Mesendoderm (in vitro differentiated cells): Measurements from ENCODE around the gene DFFB.

Experiments used
- DNase-seq: peaks from one replicate; pipeline ENCODE4 v3.0.0; 2013
- H2AK5ac ChIP-seq: 2 replicates; pipeline ENCODE4 v1.6.1; 2013; ENCODE audit warnings: low read length, inconsistent platforms
- H2BK120ac ChIP-seq: 2 replicates; pipeline ENCODE4 v1.6.1; 2013; ENCODE audit warnings: low read depth, mild to moderate bottlenecking, low read length, moderate library complexity, mixed read lengths
- H2BK15ac ChIP-seq: replicated peaks from 2 replicates; pipeline ENCODE4 v1.6.1; 2013; ENCODE audit warnings: low read depth, mild to moderate bottlenecking, moderate library complexity
- H2BK5ac ChIP-seq: 2 replicates; pipeline ENCODE4 v1.6.1; 2013; ENCODE audit warnings: low read length, inconsistent platforms
- H3K18ac ChIP-seq: 2 replicates; pipeline ENCODE4 v1.6.1; 2013; ENCODE audit warnings: mild to moderate bottlenecking, low read length, mixed read lengths
- H3K23ac ChIP-seq: one replicate; pipeline ENCODE4 v1.6.1; 2013; ENCODE audit warnings: low read length
- H3K27ac ChIP-seq: 2 replicates; pipeline ENCODE4 v1.5.1; 2013; ENCODE audit warnings: low read depth, mild to moderate bottlenecking, inconsistent platforms, low read length, moderate library complexity
- H3K27me3 ChIP-seq: 2 replicates; pipeline ENCODE4 v1.6.1; 2013; ENCODE audit warnings: low read length, control low read depth, mild to moderate bottlenecking, inconsistent platforms; ENCODE audit not compliant: insufficient read depth, poor library complexity
- H3K36me3 ChIP-seq: 2 replicates; pipeline ENCODE4 v1.6.1; 2013; ENCODE audit warnings: low read length, inconsistent platforms; ENCODE audit not compliant: control insufficient read depth, insufficient read depth
- H3K4ac ChIP-seq: one replicate; pipeline ENCODE4 v1.6.1; 2013; ENCODE audit warnings: low read depth, mild to moderate bottlenecking, low read length, moderate library complexity
- H3K4me1 ChIP-seq: 2 replicates; pipeline ENCODE4 v1.6.1; 2013; ENCODE audit warnings: low read depth, low read length, inconsistent platforms; ENCODE audit not compliant: control insufficient read depth
- H3K4me2 ChIP-seq: 2 replicates; pipeline ENCODE4 v1.6.1; 2013; ENCODE audit warnings: low read length
- H3K4me3 ChIP-seq: 2 replicates; pipeline ENCODE4 v1.5.1; 2013; ENCODE audit warnings: mild to moderate bottlenecking, low read length
- H3K56ac ChIP-seq: one replicate; pipeline ENCODE4 v1.6.1; 2013; ENCODE audit warnings: low read length
- H3K79me1 ChIP-seq: 2 replicates; pipeline ENCODE4 v1.6.1; 2013; ENCODE audit warnings: low read length, inconsistent platforms
- H3K79me2 ChIP-seq: 2 replicates; pipeline ENCODE4 v1.6.1; 2013; ENCODE audit warnings: mild to moderate bottlenecking, low read length; ENCODE audit not compliant: control insufficient read depth, insufficient read depth
- H3K9ac ChIP-seq: 2 replicates; pipeline ENCODE4 v1.6.1; 2013; ENCODE audit warnings: low read length, inconsistent platforms
- H4K5ac ChIP-seq: one replicate; pipeline ENCODE4 v1.6.1; 2013; ENCODE audit warnings: low read length
- H4K8ac ChIP-seq: one replicate; pipeline ENCODE4 v1.6.1; 2013; ENCODE audit warnings: low read depth, mild to moderate bottlenecking, control low read depth, low read length, moderate library complexity
- WGBS: extraction: QIAGEN DNeasy Blood & Tissue Kit; methylation state at CpG from one replicate; pipeline ENCODE4 v1.1.7; 2013; ENCODE audit warnings: low lambda C conversion rate, missing lambda C conversion rate; ENCODE audit not compliant: insufficient coverage; ENCODE audit errors: extremely low coverage; 5-methylcytosine and 5-hydroxymethylcytosine counted together

DFFB gene

GRCh38 chr1:3879099-3879498, 21.8 kb downstream of the DFFB start:
- H2BK15ac ChIP-seq, result no peak overlapping the region
- no peak overlapping the region for H3K4me3 ChIP-seq
- no peak overlapping the region for H2BK120ac ChIP-seq
- no peak overlapping the region for H3K9ac ChIP-seq
- no peak overlapping the region for H3K56ac ChIP-seq
- no peak overlapping the region for H3K23ac ChIP-seq
- H3K4ac ChIP-seq, result no peak overlapping the region
- H2AK5ac ChIP-seq, result no peak overlapping the region
- no peaks in the 10 kb centered on the region for H3K79me1 ChIP-seq
- no peaks in the 10 kb centered on the region for H3K27me3 ChIP-seq
- H3K27ac ChIP-seq, result no peak overlapping the region
- no peak for DNase-seq
- no peak overlapping the region for H4K8ac ChIP-seq
- no peak overlapping the region for H4K5ac ChIP-seq
- H3K79me2 ChIP-seq, result no peaks in the 10 kb centered on the region
- no peak overlapping the region for H3K18ac ChIP-seq
- no CpG with 5 or more reads among the region's 7 CpGs for WGBS
- H3K4me2 ChIP-seq, result no peak overlapping the region
- H3K36me3 ChIP-seq, result no peaks in the 10 kb centered on the region
- H2BK5ac ChIP-seq, result no peak overlapping the region
- no peaks in the 10 kb centered on the region for H3K4me1 ChIP-seq

GRCh38 chr1:3879787-3880428, 22.6 kb downstream of the DFFB start:
- H3K9ac ChIP-seq, result no peak overlapping the region
- H2BK120ac ChIP-seq, result no peak overlapping the region
- no peak overlapping the region for H3K56ac ChIP-seq
- H3K23ac ChIP-seq, result no peak overlapping the region
- no peak overlapping the region for H3K4me2 ChIP-seq
- DNase-seq, result no peak
- H2AK5ac ChIP-seq, result no peak overlapping the region
- no peak overlapping the region for H3K4me3 ChIP-seq
- H3K27me3 ChIP-seq, result no peaks in the 10 kb centered on the region
- no CpG with 5 or more reads among the region's 9 CpGs for WGBS
- no peaks in the 10 kb centered on the region for H3K36me3 ChIP-seq
- no peaks in the 10 kb centered on the region for H3K79me1 ChIP-seq
- no peak overlapping the region for H3K27ac ChIP-seq
- no peak overlapping the region for H2BK5ac ChIP-seq
- H3K18ac ChIP-seq, result no peak overlapping the region
- no peak overlapping the region for H4K5ac ChIP-seq
- no peaks in the 10 kb centered on the region for H3K4me1 ChIP-seq
- no peak overlapping the region for H2BK15ac ChIP-seq
- no peaks in the 10 kb centered on the region for H3K79me2 ChIP-seq
- no peak overlapping the region for H4K8ac ChIP-seq
- no peak overlapping the region for H3K4ac ChIP-seq

GRCh38 chr1:3880429-3881192, 23.3 kb downstream of the DFFB start:
- no peak overlapping the region for H2BK120ac ChIP-seq
- no CpG with 5 or more reads among the region's 20 CpGs for WGBS
- no peak overlapping the region for H3K4me3 ChIP-seq
- H2BK15ac ChIP-seq, result no peak overlapping the region
- no peak overlapping the region for H3K4ac ChIP-seq
- H3K79me1 ChIP-seq, result no peaks in the 10 kb centered on the region
- H3K18ac ChIP-seq, result no peak overlapping the region
- H3K36me3 ChIP-seq, result no peaks in the 10 kb centered on the region
- H2AK5ac ChIP-seq, result no peak overlapping the region
- no peak overlapping the region for H3K4me2 ChIP-seq
- no peak overlapping the region for H4K5ac ChIP-seq
- no peak overlapping the region for H4K8ac ChIP-seq
- no peaks in the 10 kb centered on the region for H3K4me1 ChIP-seq
- no peak overlapping the region for H3K23ac ChIP-seq
- H2BK5ac ChIP-seq, result no peak overlapping the region
- H3K9ac ChIP-seq, result no peak overlapping the region
- H3K56ac ChIP-seq, result no peak overlapping the region
- H3K27ac ChIP-seq, result no peak overlapping the region
- no peak for DNase-seq
- H3K79me2 ChIP-seq, result no peaks in the 10 kb centered on the region
- no peaks in the 10 kb centered on the region for H3K27me3 ChIP-seq

GRCh38 chr1:3881193-3881480, 23.9 kb downstream of the DFFB start:
- no peaks in the 10 kb centered on the region for H3K79me1 ChIP-seq
- no peak overlapping the region for H2AK5ac ChIP-seq
- no peak overlapping the region for H2BK120ac ChIP-seq
- no peak overlapping the region for H3K18ac ChIP-seq
- no peak overlapping the region for H2BK15ac ChIP-seq
- H3K4me3 ChIP-seq, result no peak overlapping the region
- no peaks in the 10 kb centered on the region for H3K79me2 ChIP-seq
- no peak overlapping the region for H4K8ac ChIP-seq
- WGBS, result no CpG with 5 or more reads among the region's 5 CpGs
- no peaks in the 10 kb centered on the region for H3K36me3 ChIP-seq
- H3K56ac ChIP-seq, result no peak overlapping the region
- no peaks in the 10 kb centered on the region for H3K27me3 ChIP-seq
- no peak for DNase-seq
- H3K9ac ChIP-seq, result no peak overlapping the region
- no peak overlapping the region for H4K5ac ChIP-seq
- no peak overlapping the region for H3K4me2 ChIP-seq
- no peaks in the 10 kb centered on the region for H3K4me1 ChIP-seq
- no peak overlapping the region for H3K4ac ChIP-seq
- no peak overlapping the region for H3K23ac ChIP-seq
- no peak overlapping the region for H3K27ac ChIP-seq
- no peak overlapping the region for H2BK5ac ChIP-seq

- no peak overlapping the region for H3K27ac ChIP-seq
- no peak overlapping the region for H4K8ac ChIP-seq
- H3K4me3 ChIP-seq, result no peak overlapping the region
- H3K4me2 ChIP-seq, result no peak overlapping the region
- WGBS, result no CpG with 5 or more reads among the region's 18 CpGs
- H3K4me1 ChIP-seq, result no peaks in the 10 kb centered on the region
- no peaks in the 10 kb centered on the region for H3K36me3 ChIP-seq
- H3K4ac ChIP-seq, result no peak overlapping the region
- no peaks in the 10 kb centered on the region for H3K79me1 ChIP-seq
- no peaks in the 10 kb centered on the region for H3K79me2 ChIP-seq
- H2AK5ac ChIP-seq, result no peak overlapping the region
- H3K56ac ChIP-seq, result no peak overlapping the region
- H2BK15ac ChIP-seq, result no peak overlapping the region
- H4K5ac ChIP-seq, result no peak overlapping the region
- no peaks in the 10 kb centered on the region for H3K27me3 ChIP-seq
- no peak overlapping the region for H3K9ac ChIP-seq
- H2BK120ac ChIP-seq, result no peak overlapping the region
- H2BK5ac ChIP-seq, result no peak overlapping the region
- no peak overlapping the region for H3K23ac ChIP-seq
- no peak for DNase-seq
- H3K18ac ChIP-seq, result no peak overlapping the region
Observed at GRCh38 chr1:3883194-3883925, 26.1 kb downstream of the DFFB start.
